ENCODE results near the gene MRFAP1L1. TPM values are rescaled to one million over a fixed set of nuclear protein-coding genes. Genes with fewer than 3 reads are reported as not detected.
A peak's percentile ranks its signal among the peaks of the same experiment; 100 is the strongest.

The MRFAP1L1 gene
- total and polyA plus RNA-seq, 9 of the 15 experiments (the other 6 are each of a cell fraction or from before 2014, with no cell fraction given) = 37.6 to 111 (median 83.8) TPM

DNA sequence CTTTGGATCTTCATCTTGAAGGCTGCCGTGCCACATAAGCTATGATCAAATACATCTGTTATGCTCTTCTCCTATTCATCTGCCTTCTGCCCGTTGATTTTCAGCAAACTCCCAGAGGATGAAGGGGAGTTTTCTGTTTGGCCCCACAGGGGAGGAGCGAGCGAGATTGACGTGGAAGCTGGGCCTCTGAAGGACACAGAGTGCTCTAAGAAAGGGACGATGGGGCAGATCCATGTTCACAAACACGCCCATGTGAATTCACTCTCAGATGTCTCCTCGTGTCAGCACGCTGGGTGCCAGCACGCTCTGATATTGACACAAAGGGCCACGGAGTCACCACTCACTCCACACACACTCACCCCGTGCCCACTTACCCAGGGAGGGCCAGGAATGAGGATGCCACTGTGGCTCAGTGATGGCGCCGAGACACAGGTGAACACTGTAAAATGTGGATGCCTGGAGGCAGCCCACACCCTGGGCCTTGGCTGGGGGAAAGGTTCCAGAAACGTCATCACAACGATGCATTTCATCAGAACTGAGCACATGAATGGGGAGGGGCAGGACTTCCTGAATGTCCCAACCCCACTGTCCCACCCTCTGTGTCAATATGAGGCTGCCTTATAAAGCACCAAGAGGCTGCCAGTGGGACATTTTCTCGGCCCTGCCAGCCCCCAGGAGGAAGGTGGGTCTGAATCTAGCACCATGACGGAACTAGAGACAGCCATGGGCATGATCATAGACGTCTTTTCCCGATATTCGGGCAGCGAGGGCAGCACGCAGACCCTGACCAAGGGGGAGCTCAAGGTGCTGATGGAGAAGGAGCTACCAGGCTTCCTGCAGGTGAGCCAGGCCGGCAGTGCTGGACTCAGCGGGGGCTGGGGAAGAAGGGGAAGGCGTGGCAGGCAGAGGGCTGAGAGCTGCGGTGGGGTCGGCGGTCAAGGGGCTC lies 16.2 kb downstream of the MRFAP1L1 start, which contains the start of gene S100P (continued):
- TF ChIP-seq, protein P1, sequence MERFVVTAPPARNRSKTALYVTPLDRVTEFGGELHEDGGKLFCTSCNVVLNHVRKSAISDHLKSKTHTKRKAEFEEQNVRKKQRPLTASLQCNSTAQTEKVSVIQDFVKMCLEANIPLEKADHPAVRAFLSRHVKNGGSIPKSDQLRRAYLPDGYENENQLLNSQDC (CRISPR knock-in tag; IDR thresholded peaks at IDR 0.05) = no peak
- TF ChIP-seq, protein P2, sequence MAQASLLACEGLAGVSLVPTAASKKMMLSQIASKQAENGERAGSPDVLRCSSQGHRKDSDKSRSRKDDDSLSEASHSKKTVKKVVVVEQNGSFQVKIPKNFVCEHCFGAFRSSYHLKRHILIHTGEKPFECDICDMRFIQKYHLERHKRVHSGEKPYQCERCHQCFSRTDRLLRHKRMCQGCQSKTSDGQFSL (CRISPR knock-in tag; IDR thresholded peaks at IDR 0.05) = no peak
- TF ChIP-seq, protein P2 (tag; IDR thresholded peaks at IDR 0.05) = 0 out of 4 replicates have a peak, but pooled peaks of 1 of the 2 experiments have one; percentile 24
- TF ChIP-seq ZNF311 (CRISPR knock-in tag; IDR thresholded peaks at IDR 0.05) = 0 out of 2 replicates have a peak, but pooled peaks have one; percentile 16
- TF ChIP-seq FOXA3 (CRISPR knock-in tag; conservative IDR thresholded peaks at IDR 0.05 in 1 of 2, IDR thresholded peaks at IDR 0.05 in 1 of 2) = peak; percentile 92 to 98
- TF ChIP-seq KDM1A (IDR thresholded peaks at IDR 0.05) = no peak
- peak; percentile 77; the same call in 1 of the 2 replicates for TF ChIP-seq CEBPG (CRISPR knock-in tag; IDR thresholded peaks at IDR 0.05)
- peak in 1 of 2 experiments; percentile 62; a peak in 1 of 4 replicates for TF ChIP-seq CEBPG (tag; conservative IDR thresholded peaks at IDR 0.05 in 1 of 2, IDR thresholded peaks at IDR 0.05 in 1 of 2)
- no peak for TF ChIP-seq RB1 (IDR thresholded peaks at IDR 0.05; ENCODE audit: low read depth)
- peak; percentile 70 for TF ChIP-seq SMAD4 (CRISPR knock-in tag; conservative IDR thresholded peaks at IDR 0.05)
- TF ChIP-seq HIVEP1 (CRISPR knock-in tag; IDR thresholded peaks at IDR 0.05) = no peak
- TF ChIP-seq HMG20A (CRISPR knock-in tag; conservative IDR thresholded peaks at IDR 0.05) = no peak
- TF ChIP-seq NFATC3 (IDR thresholded peaks at IDR 0.05) = no peak
- TF ChIP-seq ETV6 (IDR thresholded peaks at IDR 0.05; ENCODE audit: borderline replicate concordance in 1 of 2, low read depth in 2 of 2, low read length in 1 of 2) = no peak
- TF ChIP-seq ETV6 (CRISPR knock-in tag; IDR thresholded peaks at IDR 0.05; ENCODE audit: borderline replicate concordance) = no peak
- TF ChIP-seq, protein P3, sequence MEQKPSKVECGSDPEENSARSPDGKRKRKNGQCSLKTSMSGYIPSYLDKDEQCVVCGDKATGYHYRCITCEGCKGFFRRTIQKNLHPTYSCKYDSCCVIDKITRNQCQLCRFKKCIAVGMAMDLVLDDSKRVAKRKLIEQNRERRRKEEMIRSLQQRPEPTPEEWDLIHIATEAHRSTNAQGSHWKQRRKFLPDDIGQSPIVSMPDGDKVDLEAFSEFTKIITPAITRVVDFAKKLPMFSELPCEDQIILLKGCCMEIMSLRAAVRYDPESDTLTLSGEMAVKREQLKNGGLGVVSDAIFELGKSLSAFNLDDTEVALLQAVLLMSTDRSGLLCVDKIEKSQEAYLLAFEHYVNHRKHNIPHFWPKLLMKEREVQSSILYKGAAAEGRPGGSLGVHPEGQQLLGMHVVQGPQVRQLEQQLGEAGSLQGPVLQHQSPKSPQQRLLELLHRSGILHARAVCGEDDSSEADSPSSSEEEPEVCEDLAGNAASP (IDR thresholded peaks at IDR 0.05) = no peak
- TF ChIP-seq, protein P4, sequence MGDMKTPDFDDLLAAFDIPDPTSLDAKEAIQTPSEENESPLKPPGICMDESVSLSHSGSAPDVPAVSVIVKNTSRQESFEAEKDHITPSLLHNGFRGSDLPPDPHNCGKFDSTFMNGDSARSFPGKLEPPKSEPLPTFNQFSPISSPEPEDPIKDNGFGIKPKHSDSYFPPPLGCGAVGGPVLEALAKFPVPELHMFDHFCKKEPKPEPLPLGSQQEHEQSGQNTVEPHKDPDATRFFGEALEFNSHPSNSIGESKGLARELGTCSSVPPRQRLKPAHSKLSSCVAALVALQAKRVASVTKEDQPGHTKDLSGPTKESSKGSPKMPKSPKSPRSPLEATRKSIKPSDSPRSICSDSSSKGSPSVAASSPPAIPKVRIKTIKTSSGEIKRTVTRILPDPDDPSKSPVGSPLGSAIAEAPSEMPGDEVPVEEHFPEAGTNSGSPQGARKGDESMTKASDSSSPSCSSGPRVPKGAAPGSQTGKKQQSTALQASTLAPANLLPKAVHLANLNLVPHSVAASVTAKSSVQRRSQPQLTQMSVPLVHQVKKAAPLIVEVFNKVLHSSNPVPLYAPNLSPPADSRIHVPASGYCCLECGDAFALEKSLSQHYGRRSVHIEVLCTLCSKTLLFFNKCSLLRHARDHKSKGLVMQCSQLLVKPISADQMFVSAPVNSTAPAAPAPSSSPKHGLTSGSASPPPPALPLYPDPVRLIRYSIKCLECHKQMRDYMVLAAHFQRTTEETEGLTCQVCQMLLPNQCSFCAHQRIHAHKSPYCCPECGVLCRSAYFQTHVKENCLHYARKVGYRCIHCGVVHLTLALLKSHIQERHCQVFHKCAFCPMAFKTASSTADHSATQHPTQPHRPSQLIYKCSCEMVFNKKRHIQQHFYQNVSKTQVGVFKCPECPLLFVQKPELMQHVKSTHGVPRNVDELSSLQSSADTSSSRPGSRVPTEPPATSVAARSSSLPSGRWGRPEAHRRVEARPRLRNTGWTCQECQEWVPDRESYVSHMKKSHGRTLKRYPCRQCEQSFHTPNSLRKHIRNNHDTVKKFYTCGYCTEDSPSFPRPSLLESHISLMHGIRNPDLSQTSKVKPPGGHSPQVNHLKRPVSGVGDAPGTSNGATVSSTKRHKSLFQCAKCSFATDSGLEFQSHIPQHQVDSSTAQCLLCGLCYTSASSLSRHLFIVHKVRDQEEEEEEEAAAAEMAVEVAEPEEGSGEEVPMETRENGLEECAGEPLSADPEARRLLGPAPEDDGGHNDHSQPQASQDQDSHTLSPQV (IDR thresholded peaks at IDR 0.05) = peak; percentile 44; the same call in 1 of the 2 replicates
- TF ChIP-seq CAMTA2 (CRISPR knock-in tag; conservative IDR thresholded peaks at IDR 0.05) = no peak
- TF ChIP-seq ZNF133 (CRISPR knock-in tag; IDR thresholded peaks at IDR 0.05) = no peak
